Muscle layer of colon (tissue), 2 donors: ENCODE measurements around the gene SAMD14.
A peak's percentile ranks its signal among the peaks of the same experiment; 100 is the strongest.

Source experiments
- H3K27ac ChIP-seq: one replicate; pipeline ENCODE4 v1.7.0; 2013; ENCODE audit warnings: low read depth, mild to moderate bottlenecking, low read length, moderate library complexity
- H3K27me3 ChIP-seq, 2 donors: one replicate each; pipeline ENCODE4 v1.7.0; 2013; ENCODE audit warnings: low read length in 2 of 2, mild to moderate bottlenecking in 2 of 2; ENCODE audit not compliant: insufficient read depth in 2 of 2, control insufficient read depth in 1 of 2
- H3K36me3 ChIP-seq: one replicate; pipeline ENCODE4 v1.7.0; 2013; ENCODE audit warnings: mild to moderate bottlenecking, low read length; ENCODE audit not compliant: insufficient read depth
- H3K4me1 ChIP-seq: one replicate; pipeline ENCODE4 v1.7.0; 2013; ENCODE audit warnings: mild to moderate bottlenecking, low read length; ENCODE audit not compliant: insufficient read depth
- H3K4me3 ChIP-seq, 2 donors: one replicate each; pipeline ENCODE4 v1.7.0; 2013; ENCODE audit warnings: low read length in 2 of 2, low read depth in 1 of 2, mild to moderate bottlenecking in 1 of 2, moderate library complexity in 1 of 2
- H3K9ac ChIP-seq: one replicate; pipeline ENCODE4 v1.7.0; 2013; ENCODE audit warnings: low read length
- H3K9me3 ChIP-seq: one replicate; pipeline ENCODE4 v1.7.0; 2013; ENCODE audit warnings: mild to moderate bottlenecking, low read length
- donor health status: abdominal sarcoma.
- donor health status: Adenocarcinoma of cecum.

Gene SAMD14

GRCh38 chr17:50144845-50145531, 15.0 kb upstream of the SAMD14 start:
- Histone ChIP-seq H3K27me3 (no peaks in the 10 kb centered on the region), H3K36me3 (peaks cover 52% of the 10 kb centered on the region), H3K4me3 (no peak overlapping the region), H3K4me1 (peaks cover 46% of the 10 kb centered on the region), H3K27ac (peak overlapping the region; percentile 29), H3K9ac (no peak overlapping the region), H3K9me3 (no peaks in the 10 kb centered on the region)

- H3K27me3 ChIP-seq, result no peaks in the 10 kb centered on the region
- peaks cover 56% of the 10 kb centered on the region for H3K36me3 ChIP-seq
- no peak overlapping the region for H3K9ac ChIP-seq
- H3K27ac ChIP-seq, result no peak overlapping the region
- no peak overlapping the region for H3K4me3 ChIP-seq
- no peaks in the 10 kb centered on the region for H3K9me3 ChIP-seq
- peaks cover 46% of the 10 kb centered on the region for H3K4me1 ChIP-seq
Measured at GRCh38 chr17:50144355-50144754, 14.4 kb upstream of the SAMD14 start.

GRCh38 chr17:50143461-50144176, 13.7 kb upstream of the SAMD14 start:
- no peak overlapping the region for H3K4me3 ChIP-seq
- H3K36me3 ChIP-seq, result peaks cover 63% of the 10 kb centered on the region
- peaks cover 46% of the 10 kb centered on the region for H3K4me1 ChIP-seq
- no peak overlapping the region for H3K27ac ChIP-seq
- no peak overlapping the region for H3K9ac ChIP-seq
- H3K9me3 ChIP-seq, result no peaks in the 10 kb centered on the region
- H3K27me3 ChIP-seq, result no peaks in the 10 kb centered on the region

- H3K27ac ChIP-seq, result no peak overlapping the region
- no peak overlapping the region for H3K9ac ChIP-seq
- H3K9me3 ChIP-seq, result no peaks in the 10 kb centered on the region
- H3K4me1 ChIP-seq, result peaks cover 27% of the 10 kb centered on the region
- peaks cover 82% of the 10 kb centered on the region for H3K36me3 ChIP-seq
- no peak overlapping the region for H3K4me3 ChIP-seq
- no peaks in the 10 kb centered on the region for H3K27me3 ChIP-seq
Measured at GRCh38 chr17:50141745-50142110, 11.8 kb upstream of the SAMD14 start.

GRCh38 chr17:50141026-50141744, 11.2 kb upstream of the SAMD14 start:
- Histone ChIP-seq H3K9me3 (no peaks in the 10 kb centered on the region), H3K9ac (no peak overlapping the region), H3K27me3 (no peaks in the 10 kb centered on the region), H3K4me1 (peaks cover 22% of the 10 kb centered on the region), H3K36me3 (peaks cover 83% of the 10 kb centered on the region), H3K4me3 (no peak overlapping the region), H3K27ac (no peak overlapping the region)

GRCh38 chr17:50139950-50140885, 10.3 kb upstream of the SAMD14 start:
- peaks cover 12% of the 10 kb centered on the region for H3K4me1 ChIP-seq
- H3K9ac ChIP-seq, result no peak overlapping the region
- H3K27me3 ChIP-seq, result no peaks in the 10 kb centered on the region
- no peak overlapping the region for H3K27ac ChIP-seq
- peaks cover 86% of the 10 kb centered on the region for H3K36me3 ChIP-seq
- no peaks in the 10 kb centered on the region for H3K9me3 ChIP-seq
- H3K4me3 ChIP-seq, result no peak overlapping the region

GRCh38 chr17:50139185-50139783, 9.3 kb upstream of the SAMD14 start:
- no peak overlapping the region for H3K9ac ChIP-seq
- peaks cover 8% of the 10 kb centered on the region for H3K4me1 ChIP-seq
- peaks cover 83% of the 10 kb centered on the region for H3K36me3 ChIP-seq
- no peaks in the 10 kb centered on the region for H3K27me3 ChIP-seq
- H3K4me3 ChIP-seq, result no peak overlapping the region
- no peak overlapping the region for H3K27ac ChIP-seq
- H3K9me3 ChIP-seq, result no peaks in the 10 kb centered on the region

GRCh38 chr17:50137042-50137441, 7.1 kb upstream of the SAMD14 start:
- no peaks in the 10 kb centered on the region for H3K9me3 ChIP-seq
- peaks cover 60% of the 10 kb centered on the region for H3K36me3 ChIP-seq
- no peaks in the 10 kb centered on the region for H3K27me3 ChIP-seq
- H3K9ac ChIP-seq, result no peak overlapping the region
- H3K27ac ChIP-seq, result no peak overlapping the region
- H3K4me3 ChIP-seq, result no peak overlapping the region
- peaks cover 22% of the 10 kb centered on the region for H3K4me1 ChIP-seq

GRCh38 chr17:50136096-50136687, 6.2 kb upstream of the SAMD14 start:
- peaks cover 0 to 4% of the 10 kb centered on the region in 2 donors for H3K27me3 ChIP-seq
- no peak overlapping the region for H3K27ac ChIP-seq
- H3K9ac ChIP-seq, result no peak overlapping the region
- H3K4me3 ChIP-seq, result no peak overlapping the region
- peaks cover 54% of the 10 kb centered on the region for H3K36me3 ChIP-seq
- peaks cover 22% of the 10 kb centered on the region for H3K4me1 ChIP-seq
- no peaks in the 10 kb centered on the region for H3K9me3 ChIP-seq

- no peak overlapping the region for H3K27ac ChIP-seq
- H3K9ac ChIP-seq, result no peak overlapping the region
- H3K27me3 ChIP-seq, result peaks cover 0 to 4% of the 10 kb centered on the region in 2 donors
- no peak overlapping the region for H3K4me3 ChIP-seq
- peaks cover 19% of the 10 kb centered on the region for H3K4me1 ChIP-seq
- peaks cover 47% of the 10 kb centered on the region for H3K36me3 ChIP-seq
- no peaks in the 10 kb centered on the region for H3K9me3 ChIP-seq
Measured at GRCh38 chr17:50135316-50136095, 5.5 kb upstream of the SAMD14 start.
